GM12878 (cell line): Measurements from ENCODE around the gene RENBP. TPM values are rescaled to one million over a fixed set of nuclear protein-coding genes. Genes with fewer than 3 reads are reported as not detected.

Experiments
- ATAC-seq: fragments of 200-7000 bp; cut with Tn5 transposase; 3 replicates; pipeline ENCODE4 v1.9.1; 2020; ENCODE audit warnings: mild to moderate bottlenecking, moderate library complexity
- BruUV-seq: library from RNA; stranded (reverse); fragments of 400-500 nt; replicated peaks from 2 replicates; lab custom pipeline; 2021; lab: Mats Ljungman, UMichigan
- CTCF ChIA-PET: fragments of 300-600 bp; sonication (Branson Sonifier 250); formaldehyde crosslinking; extraction: SDS; loops from one replicate; lab custom pipeline; 2021; ENCODE audit warnings: inconsistent platforms; lab: Yijun Ruan, JAX
- POLR2A ChIA-PET: fragments of 350-600 bp; formaldehyde crosslinking; extraction: SDS; loops from one replicate; lab custom pipeline; 2021; ENCODE audit warnings: inconsistent platforms; lab: Charles Lee
- RAD21 ChIA-PET: fragments of 300-600 bp; sonication (Branson Sonifier 250); formaldehyde crosslinking; loops from one replicate; lab custom pipeline; 2023; ENCODE audit warnings: antibody characterized with exemption; ENCODE audit not compliant: unreplicated experiment; lab: Charles Lee
- SMC1A ChIA-PET: fragments of 300-600 bp; sonication (Branson Sonifier 250); formaldehyde crosslinking; loops from one replicate; lab custom pipeline; 2023; ENCODE audit not compliant: unreplicated experiment, uncharacterized antibody; lab: Charles Lee
- DNase-seq: peaks from one replicate; pipeline ENCODE4 v3.0.0-alpha.2; 2011; ENCODE audit warnings: low read depth, low spot score
- FAIRE-seq: peaks from 3 replicates; lab custom pipeline; 2011; peaks lifted over from hg19 to GRCh38; lab: Jason Lieb, UNC
- H2AFZ ChIP-seq: 2 replicates; pipeline ENCODE4 v1.6.0; 2011; ENCODE audit warnings: low read depth, low read length, control low read depth; ENCODE audit not compliant: control insufficient read depth
- H3K27ac ChIP-seq: 2 replicates; pipeline ENCODE4 v1.5.1; 2011; ENCODE audit warnings: control low read depth; ENCODE audit not compliant: control insufficient read depth, insufficient read depth
- H3K27me3 ChIP-seq, 2 experiments: replicated peaks in 1 of 2; 2 replicates each; pipeline versions ENCODE4 v1.6.0 to v1.6.1; 2011; ENCODE audit warnings: low read length in 1 of 2; ENCODE audit not compliant: control insufficient read depth in 2 of 2, insufficient read depth in 2 of 2
- H3K36me3 ChIP-seq, 2 experiments: 2 replicates each; pipeline ENCODE4 v1.5.1; 2011; ENCODE audit warnings: low read length in 1 of 2; ENCODE audit not compliant: control insufficient read depth in 2 of 2, insufficient read depth in 2 of 2
- H3K4me1 ChIP-seq: 2 replicates; pipeline ENCODE4 v1.6.1; 2011; ENCODE audit warnings: mild to moderate bottlenecking, low read length, moderate library complexity, mixed read lengths; ENCODE audit not compliant: control insufficient read depth, insufficient read depth
- H3K4me2 ChIP-seq: 2 replicates; pipeline ENCODE4 v1.6.0; 2011; ENCODE audit warnings: control low read depth; ENCODE audit not compliant: control insufficient read depth, insufficient read depth
- H3K4me3 ChIP-seq: fragments of 200-600 bp; sonication (generic); 2 replicates; pipeline ENCODE4 v1.5.1; 2016
- H3K79me2 ChIP-seq: 2 replicates; pipeline ENCODE4 v1.6.0; 2011; ENCODE audit warnings: low read length; ENCODE audit not compliant: control insufficient read depth, insufficient read depth
- H3K9ac ChIP-seq: 2 replicates; pipeline ENCODE4 v1.8.0; 2011; ENCODE audit warnings: low read length, control low read depth, mixed read lengths; ENCODE audit not compliant: control insufficient read depth, insufficient read depth
- H3K9me3 ChIP-seq: replicated peaks from 3 replicates; pipeline ENCODE4 v1.5.1; 2011; ENCODE audit warnings: mild to moderate bottlenecking, low read length; ENCODE audit not compliant: control insufficient read depth, insufficient read depth
- H4K20me1 ChIP-seq: 2 replicates; pipeline ENCODE4 v1.6.0; 2011; ENCODE audit not compliant: control insufficient read depth, insufficient read depth
- CREM ChIP-seq: IDR thresholded peaks from 2 replicates; pipeline ENCODE4 v1.6.1; 2014; ENCODE audit warnings: antibody characterized with exemption, low read depth
- CUX1 ChIP-seq: IDR thresholded peaks from 2 replicates; pipeline ENCODE4 v1.6.1; 2012; ENCODE audit warnings: improper control_type of control experiment, low read depth, low read length; ENCODE audit not compliant: insufficient replicate concordance
- FOXK2 ChIP-seq: fragments of 450-650 bp; IDR thresholded peaks from 2 replicates; pipeline ENCODE4 v1.6.1; 2017; ENCODE audit warnings: mild to moderate bottlenecking, moderate library complexity
- MLLT1 ChIP-seq: fragments of 450-650 bp; IDR thresholded peaks from 2 replicates; pipeline ENCODE4 v1.6.1; 2016; ENCODE audit warnings: mild to moderate bottlenecking
- MTA3 ChIP-seq: IDR thresholded peaks from 2 replicates; pipeline ENCODE4 v1.6.1; 2012; ENCODE audit warnings: low read length, inconsistent platforms, borderline replicate concordance
- MYC ChIP-seq: IDR thresholded peaks from 2 replicates; pipeline ENCODE4 v1.6.1; 2011; ENCODE audit warnings: mild to moderate bottlenecking, low read length, moderate library complexity, inconsistent platforms; ENCODE audit not compliant: insufficient read depth, insufficient replicate concordance, insufficient read length, severe bottlenecking
- NFIC ChIP-seq: IDR thresholded peaks from 2 replicates; pipeline ENCODE4 v1.6.1; 2012; ENCODE audit warnings: low read depth, mild to moderate bottlenecking, inconsistent platforms, low read length, moderate library complexity
- RCOR1 ChIP-seq: conservative IDR thresholded peaks from 2 replicates; pipeline ENCODE4 v1.6.1; 2012; ENCODE audit warnings: low read depth, low read length, improper control_type of control experiment
- RELA ChIP-seq: fragments of 450-650 bp; IDR thresholded peaks from 2 replicates; pipeline ENCODE4 v1.8.0; 2014; ENCODE audit warnings: borderline replicate concordance; ENCODE audit not compliant: partially characterized antibody
- SP1 ChIP-seq: IDR thresholded peaks from one replicate; pipeline ENCODE4 v1.6.1; 2011; ENCODE audit warnings: low read depth, low read length
- SPI1 ChIP-seq: IDR thresholded peaks from 2 replicates; pipeline ENCODE4 v1.6.1; 2011; ENCODE audit warnings: low read depth, mild to moderate bottlenecking, low read length, moderate library complexity, borderline replicate concordance; ENCODE audit not compliant: insufficient read depth
- YBX1 ChIP-seq: fragments of 450-650 bp; IDR thresholded peaks from 2 replicates; pipeline ENCODE4 v1.6.1; 2016; ENCODE audit warnings: antibody characterized with exemption
- ZNF687 ChIP-seq: fragments of 450-650 bp; IDR thresholded peaks from 2 replicates; pipeline ENCODE4 v1.6.1; 2017; ENCODE audit warnings: mild to moderate bottlenecking, moderate library complexity
- WGBS: methylation state at CpG from one replicate; pipeline ENCODE4 v1.1.6; 2016; ENCODE audit warnings: low lambda C conversion rate; ENCODE audit not compliant: insufficient replicate concordance, insufficient coverage; ENCODE audit errors: missing lambda C conversion rate; 5-methylcytosine and 5-hydroxymethylcytosine counted together
- in situ Hi-C: fragments of 300-500 bp; cut with MboI; formaldehyde crosslinking; loops from 9 replicates; pipeline ENCODE4 v1.14.3; 2018; ENCODE audit warnings: mixed read lengths
- intact Hi-C: fragments of 100-400 bp; cut with micrococcal nuclease; formaldehyde crosslinking; loops from one replicate; pipeline ENCODE4 v1.14.2; 2022; ENCODE audit not compliant: unreplicated experiment
- polyA plus RNA-seq, 11 experiments: library from polyadenylated mRNA; depleted of rRNA in 4 of 11; unstranded in 6 of 11; stranded (reverse) in 5 of 11; fragments of >200 nt; fragmentation: Nextera tagmentation in 4 of 11; fragmentation: Illumina TruSeq in 1 of 11; extraction: Ambion mirVana in 4 of 11; extraction: Trizol in 1 of 11; gene quantifications; 1 replicate in 1 of 11; 2 replicates in 10 of 11; pipeline versions ENCODE4 v1.2.1 to v1.2.3, GENCODE V29; 2011 to 2016; ENCODE audit warnings: inconsistent platforms in 2 of 11, missing spikeins in 2 of 11, low read depth in 1 of 11
- total RNA-seq, 4 experiments: library from RNA; depleted of rRNA in 3 of 4; stranded (reverse); fragments of >200 nt in 3 of 4; fragmentation: Illumina TruSeq in 1 of 4; extraction: Trizol in 1 of 4; gene quantifications; 2 replicates each; pipeline versions ENCODE4 v1.2.1 to v1.2.3, GENCODE V29; 2013 to 2021

RENBP gene
- total and polyA plus RNA-seq, 10 of the 15 experiments (the other 5 are each of a cell fraction or from before 2014, with no cell fraction given), result 0.36 to 4.9 (median 1.8) TPM; not detected in 3

- ATAC-seq (no peak), DNase-seq (no peak), FAIRE-seq (no peak)
- in situ Hi-C loops, result no loop called here
- Histone ChIP-seq H3K9me3 (no peaks in the 10 kb centered on the region; the same call in 2 of the 3 replicates), H3K27me3 (no peaks in the 10 kb centered on the region), H3K27ac (no peak overlapping the region), H2AFZ (no peak overlapping the region), H3K4me3 (no peak overlapping the region), H3K36me3 (no peaks in the 10 kb centered on the region), H4K20me1 (no peaks in the 10 kb centered on the region), H3K9ac (no peak overlapping the region), H3K79me2 (no peaks in the 10 kb centered on the region), H3K4me1 (no peaks in the 10 kb centered on the region), H3K4me2 (no peak overlapping the region)
- 100% methylated on average over 3 of the region's 3 CpGs for WGBS
- SMC1A ChIA-PET, result no interaction called here
- POLR2A ChIA-PET, result interaction anchor here (0.6 kb wide), 1 partner anchor 8 kb away, joined by 3 read pairs; no protein-coding TSS in a partner anchor
- BruUV-seq, result no TSS peak
- RAD21 ChIA-PET, result no interaction called here
- intact Hi-C loops, result no loop called here
- CTCF ChIA-PET, result no interaction called here
- TF ChIP-seq ZNF687 (no peak), SP1 (no peak), NFIC (no peak), SPI1 (no peak), RELA (no peak), RCOR1 (no peak), MTA3 (no peak), YBX1 (no peak), MYC (no peak), CUX1 (no peak), MLLT1 (no peak), CREM (no peak), FOXK2 (no peak)
These were observed 46.7 kb upstream of the RENBP start for GRCh38 chrX:153991013-153991580.
